Measurements from ENCODE around the gene DISC1.
"Not testable (repeated sequence)": the region's sequence is repeated elsewhere in the genome, so short reads cannot be mapped to it uniquely, and the experiment has no call there.

DISC1 gene

GRCh38 chr1:231626535-231626950, at the start of gene DISC1:
Gene DISC1 (plus strand): TSS chr1:231626790. CDS start chr1:231626868, 78 bp downstream.
- peak; percentile 91 for DNase-seq (ENCODE audit: low read depth)

- DNase-seq (ENCODE audit: low read depth) = no peak
Observed at GRCh38 chr1:231576804-231577718, 49.5 kb upstream of the DISC1 start.

GRCh38 chr1:231580874-231581273, 45.7 kb upstream of the DISC1 start:
- no peak for DNase-seq (ENCODE audit: low read depth)

- no peak for DNase-seq (ENCODE audit: low read depth)
Observed at GRCh38 chr1:231581859-231582258, 44.7 kb upstream of the DISC1 start.

GRCh38 chr1:231583376-231583775, 43.2 kb upstream of the DISC1 start:
- no peak for DNase-seq (ENCODE audit: low read depth)

GRCh38 chr1:231584117-231584516, 42.5 kb upstream of the DISC1 start:
- peak; percentile 70 for DNase-seq (ENCODE audit: low read depth)

GRCh38 chr1:231584921-231585320, 41.7 kb upstream of the DISC1 start:
- no peak for DNase-seq (ENCODE audit: low read depth)

- DNase-seq (ENCODE audit: low read depth) = peak; percentile 76
Observed at GRCh38 chr1:231590453-231591198, 36.0 kb upstream of the DISC1 start.

GRCh38 chr1:231591466-231591865, 35.1 kb upstream of the DISC1 start:
- DNase-seq (ENCODE audit: low read depth) = no peak

GRCh38 chr1:231592809-231593208, 33.8 kb upstream of the DISC1 start:
- no peak for DNase-seq (ENCODE audit: low read depth)

- not testable (repeated sequence) for DNase-seq (ENCODE audit: low read depth)
Observed at GRCh38 chr1:231593264-231593663, 33.3 kb upstream of the DISC1 start.

- DNase-seq (ENCODE audit: low read depth) = no peak
Observed at GRCh38 chr1:231594123-231594522, 32.5 kb upstream of the DISC1 start.

GRCh38 chr1:231594749-231595148, 31.8 kb upstream of the DISC1 start:
- no peak for DNase-seq (ENCODE audit: low read depth)

GRCh38 chr1:231596337-231596791, 30.2 kb upstream of the DISC1 start:
- DNase-seq (ENCODE audit: low read depth) = no peak

GRCh38 chr1:231597971-231598370, 28.6 kb upstream of the DISC1 start:
- peak; percentile 57 for DNase-seq (ENCODE audit: low read depth)

- DNase-seq (ENCODE audit: low read depth) = peak; percentile 78
Observed at GRCh38 chr1:231600458-231600976, 26.1 kb upstream of the DISC1 start.

GRCh38 chr1:231601824-231602672, 24.5 kb upstream of the DISC1 start:
- DNase-seq (ENCODE audit: low read depth) = no peak

- no peak for DNase-seq (ENCODE audit: low read depth)
Observed at GRCh38 chr1:231602673-231602984, 24.0 kb upstream of the DISC1 start.

- peak; percentile 65 for DNase-seq (ENCODE audit: low read depth)
Observed at GRCh38 chr1:231603598-231604275, 22.9 kb upstream of the DISC1 start.

GRCh38 chr1:231604276-231604621, 22.3 kb upstream of the DISC1 start:
- no peak for DNase-seq (ENCODE audit: low read depth)
